Stimulated activated CD8-positive, alpha-beta memory T cell treated with anti-CD3 and anti-CD28 coated beads, Interleukin-7, amount 100 ng/mL, for 1 hour (primary cell): Measurements from ENCODE around the gene SLC9A7.

Experiments
- DNase-seq, 2 donors: peaks; one replicate each; pipeline ENCODE4 v3.0.0-alpha.2; 2020; ENCODE audit warnings: low read depth in 2 of 2

The SLC9A7 gene

GRCh38 chrX:46649421-46650260, 109.3 kb downstream of the SLC9A7 start:
- DNase-seq: no peak

- DNase-seq: no peak
Observed at GRCh38 chrX:46648660-46649059, 110.3 kb downstream of the SLC9A7 start.

- DNase-seq: no peak
Observed at GRCh38 chrX:46647251-46647650, 111.7 kb downstream of the SLC9A7 start.

- no peak for DNase-seq
Observed at GRCh38 chrX:46645614-46646013, 113.3 kb downstream of the SLC9A7 start.

- DNase-seq: no peak
Observed at GRCh38 chrX:46643636-46644035, 115.3 kb downstream of the SLC9A7 start.

- no peak for DNase-seq
Observed at GRCh38 chrX:46642145-46642544, 116.8 kb downstream of the SLC9A7 start.

GRCh38 chrX:46637938-46638337, 121.0 kb downstream of the SLC9A7 start:
- DNase-seq: no peak

- DNase-seq: no peak
Observed at GRCh38 chrX:46636223-46636622, 122.7 kb downstream of the SLC9A7 start.

- no peak for DNase-seq
Observed at GRCh38 chrX:46635186-46635585, 123.7 kb downstream of the SLC9A7 start.

GRCh38 chrX:46634577-46634976, 124.3 kb downstream of the SLC9A7 start:
- no peak for DNase-seq

- no peak for DNase-seq
Observed at GRCh38 chrX:46630141-46630540, 128.8 kb downstream of the SLC9A7 start.

- no peak for DNase-seq
Observed at GRCh38 chrX:46628460-46629371, 130.2 kb downstream of the SLC9A7 start.

- DNase-seq: no peak
Observed at GRCh38 chrX:46627711-46628419, 131.1 kb downstream of the SLC9A7 start.

GRCh38 chrX:46627062-46627461, 131.9 kb downstream of the SLC9A7 start:
- DNase-seq: no peak

- DNase-seq: no peak
Observed at GRCh38 chrX:46626566-46626965, 132.4 kb downstream of the SLC9A7 start.

GRCh38 chrX:46624090-46624786, 134.7 kb downstream of the SLC9A7 start:
- DNase-seq: no peak

GRCh38 chrX:46621572-46621971, 137.3 kb downstream of the SLC9A7 start:
- no peak for DNase-seq

- no peak for DNase-seq
Observed at GRCh38 chrX:46620505-46620904, 138.4 kb downstream of the SLC9A7 start.

GRCh38 chrX:46618947-46619346, 140.0 kb downstream of the SLC9A7 start:
- no peak for DNase-seq

GRCh38 chrX:46617906-46618305, 141.0 kb downstream of the SLC9A7 start:
- DNase-seq: no peak

GRCh38 chrX:46611658-46612362, 147.1 kb downstream of the SLC9A7 start:
- no peak for DNase-seq
